ENCODE results near the gene BTBD7.

BTBD7 gene

DNA sequence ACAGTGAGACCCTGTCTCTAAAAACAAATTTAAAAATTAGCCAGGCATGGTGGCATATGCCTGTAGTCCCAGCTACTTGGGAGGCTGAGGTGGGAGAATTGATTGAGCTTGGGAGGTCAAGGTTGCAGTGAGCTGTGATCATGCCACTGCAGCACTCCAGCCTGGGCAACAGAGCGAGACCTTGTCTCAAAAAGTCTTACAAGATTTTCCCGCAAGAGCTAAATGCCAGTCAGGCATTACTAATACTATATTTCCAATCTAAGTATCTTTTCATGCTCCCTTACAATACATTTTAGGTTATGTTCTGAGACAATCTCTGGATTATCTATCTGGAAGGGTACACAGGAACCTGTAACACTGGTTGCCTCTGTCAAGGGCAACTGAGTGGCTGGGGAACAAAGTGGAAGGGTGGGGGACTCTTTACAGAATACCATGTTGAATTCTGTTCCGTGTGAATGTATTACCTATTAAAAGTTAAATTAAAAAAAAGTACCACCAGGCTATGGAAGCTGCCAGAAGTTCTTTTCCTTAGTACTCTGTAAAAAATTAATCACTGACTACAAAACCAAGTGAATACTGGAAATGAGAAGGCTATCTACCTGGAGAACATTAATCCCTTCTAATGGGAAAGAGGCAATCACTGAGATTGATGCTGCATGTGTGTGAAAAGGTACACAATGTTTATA is 56.7 kb downstream of the BTBD7 start:
- Histone ChIP-seq H3K4me3 (ENCODE audit: low read depth, low read length) (no peak overlapping the region), H3K4me1 (peaks cover 5% of the 10 kb centered on the region; the same call in 1 of the 2 replicates), H3K27me3 (no peaks in the 10 kb centered on the region), H3K36me3 (no peaks in the 10 kb centered on the region), H3K9me3 (no peaks in the 10 kb centered on the region)
- DNase-seq = no peak
- no peak for TF ChIP-seq CTCF (IDR thresholded peaks at IDR 0.05; ENCODE audit: low read depth, low read length)

DNA sequence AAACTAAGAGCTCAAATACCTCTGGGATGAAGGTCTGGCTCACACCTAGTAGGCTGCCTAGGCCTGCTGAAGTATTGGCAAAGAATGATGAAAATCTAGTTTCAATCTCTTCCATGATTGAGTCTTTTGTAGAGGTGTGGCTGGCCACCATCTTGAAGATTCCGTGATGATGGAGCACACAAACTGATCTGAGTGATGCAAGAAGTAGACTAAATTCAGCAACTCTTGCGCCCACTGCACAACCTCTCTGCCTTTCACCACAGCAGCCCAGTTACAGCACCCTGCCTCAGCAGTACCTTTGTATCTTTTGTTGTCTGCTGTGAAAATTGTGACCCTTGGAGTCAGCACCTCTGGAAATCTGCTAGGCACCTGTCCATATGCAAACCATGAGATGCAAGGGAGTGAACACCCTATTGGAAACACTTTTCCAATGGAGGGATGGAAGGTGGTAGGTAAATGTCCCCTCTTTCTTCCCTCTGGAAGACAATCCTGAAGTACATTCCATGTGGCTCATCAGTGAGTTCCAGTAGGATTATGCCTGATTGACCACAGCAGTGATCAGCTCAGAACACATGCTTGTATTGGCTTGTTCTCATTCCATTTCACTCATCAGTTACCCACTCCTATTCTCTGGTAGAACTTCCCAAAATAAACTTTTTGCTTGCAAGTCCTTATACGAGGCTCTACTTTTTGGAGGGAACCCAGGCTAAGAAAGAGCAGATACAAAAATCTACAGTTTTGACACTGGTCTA is 58.6 kb downstream of the BTBD7 start:
- Histone ChIP-seq H3K27me3 (no peaks in the 10 kb centered on the region), H3K4me1 (peaks cover 5% of the 10 kb centered on the region; the same call in 1 of the 2 replicates), H3K36me3 (no peaks in the 10 kb centered on the region), H3K9me3 (no peaks in the 10 kb centered on the region), H3K4me3 (ENCODE audit: low read depth, low read length) (no peak overlapping the region)
- TF ChIP-seq CTCF (IDR thresholded peaks at IDR 0.05; ENCODE audit: low read depth, low read length) = no peak
- DNase-seq = no peak

DNA sequence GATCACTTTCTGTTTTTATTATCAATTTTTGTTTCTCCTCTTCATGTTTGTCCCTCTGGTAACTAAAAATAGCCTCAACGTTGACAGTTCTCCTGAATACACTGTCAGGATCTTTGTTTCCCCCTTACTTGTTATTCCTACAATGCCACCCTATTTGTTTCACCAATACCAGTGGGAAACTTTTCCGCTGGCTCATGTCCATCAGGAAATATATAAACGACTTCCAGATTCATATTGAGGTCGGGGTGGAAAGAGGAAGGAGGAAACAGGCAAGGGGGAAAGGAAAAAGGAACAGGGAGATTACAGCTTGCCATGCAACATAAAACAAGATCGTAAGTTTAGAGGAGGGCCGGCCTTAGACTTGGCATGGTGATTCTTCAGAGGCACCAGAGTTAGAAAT is 61.7 kb downstream of the BTBD7 start:
- H3K4me1 ChIP-seq = peaks cover 5% of the 10 kb centered on the region; the same call in 1 of the 2 replicates
- no peaks in the 10 kb centered on the region for H3K27me3 ChIP-seq
- no peak for DNase-seq
- H3K9me3 ChIP-seq = no peaks in the 10 kb centered on the region
- no peaks in the 10 kb centered on the region for H3K36me3 ChIP-seq
- TF ChIP-seq CTCF (IDR thresholded peaks at IDR 0.05; ENCODE audit: low read depth, low read length) = no peak
- no peak overlapping the region for H3K4me3 ChIP-seq (ENCODE audit: low read depth, low read length)

DNA sequence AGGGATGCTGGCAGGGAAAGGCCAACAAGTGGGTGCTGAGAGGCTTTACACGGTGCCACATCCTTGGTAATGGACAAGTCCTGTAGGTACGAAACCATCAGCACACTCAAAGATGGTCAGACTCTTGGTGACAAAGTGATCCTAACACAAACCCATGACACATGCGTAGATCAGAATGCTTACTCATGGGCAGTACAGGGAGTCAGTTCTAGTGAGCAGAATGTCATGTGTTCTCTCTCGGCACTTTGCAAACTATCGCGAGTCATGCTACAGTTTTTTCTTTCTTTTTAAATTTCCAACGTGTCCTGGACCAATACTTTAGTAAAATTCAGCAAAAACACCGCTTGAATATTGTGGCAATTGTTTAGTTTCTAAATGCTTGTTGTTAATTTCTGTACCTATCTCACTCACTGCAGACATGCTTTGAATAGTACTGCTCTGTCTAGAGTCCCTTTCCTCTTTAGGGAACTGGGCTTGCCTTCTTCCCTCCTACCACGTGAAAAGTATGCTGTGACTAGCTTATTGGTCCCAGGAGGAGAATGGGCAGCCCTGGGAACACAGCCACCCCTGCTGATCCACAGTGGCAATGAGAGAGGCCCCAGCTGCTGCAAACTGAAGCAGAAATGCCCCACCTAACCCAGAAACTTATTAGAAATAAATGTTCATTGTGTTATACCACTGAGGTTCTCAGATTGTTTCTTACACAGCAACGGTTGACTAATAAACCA is 63.3 kb downstream of the BTBD7 start:
- TF ChIP-seq CTCF (IDR thresholded peaks at IDR 0.05; ENCODE audit: low read depth, low read length) = no peak
- H3K4me3 ChIP-seq (ENCODE audit: low read depth, low read length) = no peak overlapping the region
- no peak for DNase-seq
- H3K4me1 ChIP-seq = peaks cover 5% of the 10 kb centered on the region; the same call in 1 of the 2 replicates
- no peaks in the 10 kb centered on the region for H3K9me3 ChIP-seq
- H3K27me3 ChIP-seq = no peaks in the 10 kb centered on the region
- H3K36me3 ChIP-seq = no peaks in the 10 kb centered on the region

DNA sequence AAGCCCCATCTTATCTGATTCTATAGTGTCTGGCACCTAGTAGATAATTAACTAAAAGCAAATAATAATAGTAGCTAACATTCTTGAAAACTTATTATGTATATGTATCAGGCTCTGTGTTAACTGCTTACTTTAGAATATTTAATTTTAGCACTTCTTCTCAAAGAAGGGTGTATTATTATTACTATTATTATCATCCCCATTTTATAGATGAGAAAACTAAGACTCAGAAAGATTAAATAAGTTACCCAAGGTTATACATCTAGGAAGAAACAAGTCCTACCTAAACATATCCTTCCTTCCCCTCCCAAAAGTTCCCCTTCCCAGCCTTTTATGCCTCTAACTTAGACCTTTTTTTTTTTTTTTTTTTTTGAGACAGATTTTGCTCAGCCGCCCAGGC is 64.4 kb downstream of the BTBD7 start:
- H3K4me1 ChIP-seq = peaks cover 5% of the 10 kb centered on the region; the same call in 1 of the 2 replicates

More for the DNA sequence above, 64.4 kb downstream of the BTBD7 start:
- no peak for DNase-seq
- Histone ChIP-seq H3K36me3 (peaks cover 5% of the 10 kb centered on the region), H3K9me3 (no peaks in the 10 kb centered on the region), H3K4me3 (ENCODE audit: low read depth, low read length) (no peak overlapping the region), H3K27me3 (no peaks in the 10 kb centered on the region)
- TF ChIP-seq CTCF (IDR thresholded peaks at IDR 0.05; ENCODE audit: low read depth, low read length) = no peak

Data from BE2C (cell line).